Prostate gland (tissue), 2 donors: ENCODE data around the gene ULK4. TPM values are rescaled to one million over a fixed set of nuclear protein-coding genes. Genes with fewer than 3 reads are reported as not detected.
"Not testable (repeated sequence)": the region's sequence is repeated elsewhere in the genome, so short reads cannot be mapped to it uniquely, and the experiment has no call there.

Experiments used
- DNase-seq: peaks from one replicate; pipeline ENCODE4 v3.0.0-alpha.2; 2019; ENCODE audit warnings: low spot score
- H3K27ac ChIP-seq, 2 donors: fragments of 200-600 bp; sonication (generic); 2 replicates each; pipeline ENCODE4 v1.5.1; 2017 to 2019
- H3K27me3 ChIP-seq: fragments of 200-600 bp; sonication (generic); replicated peaks from 2 replicates; pipeline ENCODE4 v1.5.1; 2019; ENCODE audit not compliant: insufficient read depth
- H3K36me3 ChIP-seq, 2 donors: fragments of 200-600 bp; sonication (generic); 1 replicate in 1 of 2; 2 replicates in 1 of 2; pipeline versions ENCODE4 v1.5.1 to v1.8.1; 2017 to 2019
- H3K4me1 ChIP-seq: fragments of 200-600 bp; sonication (generic); replicated peaks from 2 replicates; pipeline ENCODE4 v1.5.1; 2019
- H3K4me3 ChIP-seq, 2 donors: fragments of 200-600 bp; sonication (generic); 2 replicates each; pipeline ENCODE4 v1.5.1; 2017 to 2019
- H3K9me3 ChIP-seq: fragments of 200-600 bp; sonication (generic); 2 replicates; pipeline ENCODE4 v1.5.1; 2017
- CTCF ChIP-seq, 4 experiments: fragments of 200-600 bp in 2 of 4; fragments of 450-650 bp in 2 of 4; sonication (generic) in 2 of 4; IDR thresholded peaks; 1 replicate in 3 of 4; 2 replicates in 1 of 4; pipeline ENCODE4 v1.5.1; 2016 to 2019; ENCODE audit warnings: antibody characterized with exemption in 4 of 4, mild to moderate bottlenecking in 2 of 4, moderate library complexity in 2 of 4
- POLR2A ChIP-seq: fragments of 450-650 bp; IDR thresholded peaks from one replicate; pipeline ENCODE4 v1.6.1; 2016; ENCODE audit warnings: antibody characterized with exemption, mild to moderate bottlenecking
- POLR2AphosphoS5 ChIP-seq: sonication (generic); formaldehyde crosslinking; IDR thresholded peaks from one replicate; pipeline ENCODE4 v1.6.1; 2017; ENCODE audit warnings: antibody characterized with exemption
- WGBS: methylation state at CpG from one replicate; pipeline ENCODE4 v1.1.5; 2018; 5-methylcytosine and 5-hydroxymethylcytosine counted together
- intact Hi-C: fragments of 100-400 bp; cut with DNase I; formaldehyde crosslinking; loops from one replicate; pipeline ENCODE4 v1.14.2; 2022
- total RNA-seq, 2 donors: library from RNA; depleted of rRNA; stranded (reverse); fragments of >200 nt; gene quantifications; one replicate each; pipeline ENCODE4 v1.1.0, GENCODE V29; 2016

Gene ULK4
- total RNA-seq, 2 donors from 2014 or later, result 23.1 to 33.7 TPM

DNA sequence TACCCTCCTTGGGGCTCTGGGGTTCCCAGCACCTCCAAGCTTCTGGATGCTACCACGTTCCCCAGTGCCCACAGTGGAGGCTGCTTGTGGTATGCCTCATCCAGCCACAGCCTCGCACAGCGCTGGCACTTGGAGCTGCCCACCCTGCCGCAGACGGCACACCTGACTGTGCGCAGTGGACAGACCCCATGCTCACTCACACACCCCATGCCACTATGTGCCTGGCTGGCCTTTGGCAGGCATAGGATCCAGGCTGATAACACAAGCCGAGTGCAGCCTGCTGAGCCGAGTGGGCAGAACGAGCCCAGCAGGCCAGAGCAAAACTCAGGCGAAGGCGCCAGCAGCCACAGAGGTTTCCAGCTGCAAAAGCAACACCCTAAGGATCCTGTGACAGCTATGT is 311.5 kb downstream of the ULK4 start:
- no peaks in the 10 kb centered on the region for H3K36me3 ChIP-seq
- H3K4me3 ChIP-seq, result no peak overlapping the region
- no peak overlapping the region for H3K27ac ChIP-seq
- H3K9me3 ChIP-seq, result no peaks in the 10 kb centered on the region
- DNase-seq, result no peak
- intact Hi-C loops, result no loop called here
- 98% methylated on average over 11 of the region's 11 CpGs for WGBS
- H3K4me1 ChIP-seq, result peaks cover 3% of the 10 kb centered on the region
- no peaks in the 10 kb centered on the region for H3K27me3 ChIP-seq
- TF ChIP-seq POLR2AphosphoS5, result no peak
- no peak for TF ChIP-seq POLR2A
- TF ChIP-seq CTCF (IDR thresholded peaks at IDR 0.05), result no peak

DNA sequence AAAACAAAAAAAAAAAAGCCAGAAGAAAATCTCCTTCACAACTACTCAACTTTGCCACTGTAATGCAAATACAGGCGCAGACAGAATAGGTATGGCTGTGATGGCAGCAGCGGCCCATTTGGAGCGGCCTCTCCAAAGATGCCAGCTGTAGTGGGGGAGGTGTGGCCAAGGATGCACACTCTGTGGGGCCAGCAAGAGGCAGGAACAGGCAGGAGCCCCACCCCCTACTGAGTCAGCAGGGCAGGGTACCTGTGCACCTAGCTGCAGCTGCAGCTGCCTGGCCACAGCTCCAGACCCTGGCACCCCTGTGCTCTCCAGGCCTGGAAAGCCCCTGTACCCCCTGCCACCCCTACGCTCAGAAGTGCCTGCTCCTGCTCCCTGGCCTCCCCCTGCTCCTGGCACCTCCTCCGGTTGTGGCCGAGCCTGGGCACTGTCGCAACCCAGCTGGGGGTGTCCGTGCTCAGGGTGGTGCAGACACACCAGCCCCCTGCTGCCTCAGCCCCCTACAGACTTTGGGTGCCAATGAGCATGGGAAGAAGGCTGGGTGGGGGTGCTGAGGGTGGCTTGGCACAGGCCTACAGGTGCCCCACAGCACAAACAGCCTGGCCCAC is 312.7 kb downstream of the ULK4 start:
- Histone ChIP-seq H3K36me3 (no peaks in the 10 kb centered on the region), H3K27ac (no peak overlapping the region), H3K4me3 (no peak overlapping the region), H3K4me1 (peaks cover 3% of the 10 kb centered on the region), H3K27me3 (no peaks in the 10 kb centered on the region), H3K9me3 (no peaks in the 10 kb centered on the region)
- no peak for DNase-seq
- 96% methylated on average over 8 of the region's 8 CpGs for WGBS
- no peak for TF ChIP-seq POLR2A
- no peak for TF ChIP-seq CTCF (IDR thresholded peaks at IDR 0.05)
- TF ChIP-seq POLR2AphosphoS5, result no peak
- intact Hi-C loops, result no loop called here

DNA sequence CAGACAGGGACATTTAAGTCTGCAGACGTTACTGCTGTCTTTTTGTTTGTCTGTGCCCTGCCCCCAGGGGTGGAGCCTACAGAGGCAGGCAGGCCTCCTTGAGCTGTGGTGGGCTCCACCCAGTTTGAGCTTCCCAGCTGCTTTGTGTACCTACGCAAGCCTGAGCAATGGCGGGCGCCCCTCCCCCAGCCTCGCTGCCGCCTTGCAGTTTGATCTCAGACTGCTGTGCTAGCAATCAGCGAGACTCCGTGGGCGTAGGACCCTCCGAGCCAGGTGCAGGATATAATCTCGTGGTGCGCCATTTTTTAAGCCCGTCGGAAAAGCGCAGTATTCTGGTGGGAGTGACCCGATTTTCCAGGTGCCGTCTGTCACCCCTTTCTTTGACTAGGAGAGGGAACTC is 314.2 kb downstream of the ULK4 start:
- H3K27ac ChIP-seq, H3K4me1 ChIP-seq, H3K36me3 ChIP-seq, H3K27me3 ChIP-seq, H3K4me3 ChIP-seq, intact Hi-C loops, DNase-seq, H3K9me3 ChIP-seq: not testable (repeated sequence)
- WGBS, result 94% methylated on average over 17 of the region's 17 CpGs

GRCh38 chr3:41640076-41640475 is 321.8 kb downstream of the ULK4 start:
- no peak overlapping the region for H3K27ac ChIP-seq
- TF ChIP-seq POLR2A, result no peak
- no peak for TF ChIP-seq CTCF (IDR thresholded peaks at IDR 0.05)
- TF ChIP-seq POLR2AphosphoS5, result no peak
- no peak for DNase-seq
- intact Hi-C loops, result no loop called here
- no peak overlapping the region for H3K4me3 ChIP-seq
- no peaks in the 10 kb centered on the region for H3K9me3 ChIP-seq
- H3K27me3 ChIP-seq, result no peaks in the 10 kb centered on the region
- H3K4me1 ChIP-seq, result no peaks in the 10 kb centered on the region
- 95% methylated on average over 4 of the region's 4 CpGs for WGBS
- no peaks in the 10 kb centered on the region for H3K36me3 ChIP-seq

- no peak overlapping the region for H3K27ac ChIP-seq
- intact Hi-C loops, result no loop called here
- 55% methylated on average over 2 of the region's 2 CpGs for WGBS
Measured at GRCh38 chr3:41638381-41638780, 323.5 kb downstream of the ULK4 start.

More at GRCh38 chr3:41638381-41638780, 323.5 kb downstream of the ULK4 start:
- no peaks in the 10 kb centered on the region for H3K36me3 ChIP-seq
- H3K4me1 ChIP-seq, result no peaks in the 10 kb centered on the region
- no peaks in the 10 kb centered on the region for H3K27me3 ChIP-seq
- no peak for DNase-seq
- H3K9me3 ChIP-seq, result no peaks in the 10 kb centered on the region
- no peak overlapping the region for H3K4me3 ChIP-seq
- TF ChIP-seq POLR2A (no peak), CTCF (IDR thresholded peaks at IDR 0.05) (no peak), POLR2AphosphoS5 (no peak)
